GM19463 (cell line): ENCODE measurements around the gene EFNB2.

Experiments used
- ATAC-seq: cut with Tn5 transposase; IDR thresholded peaks from one replicate; pipeline ENCODE4 v1.9.1; 2021; ENCODE audit warnings: mild to moderate bottlenecking, moderate library complexity; ENCODE audit not compliant: unreplicated experiment

The EFNB2 gene

GRCh38 chr13:106551350-106551749, 15.9 kb upstream of the EFNB2 start:
- ATAC-seq = no peak

GRCh38 chr13:106550570-106551135, 15.2 kb upstream of the EFNB2 start:
- ATAC-seq = no peak

- no peak for ATAC-seq
Observed at GRCh38 chr13:106548064-106548696, 12.7 kb upstream of the EFNB2 start.

- no peak for ATAC-seq
Observed at GRCh38 chr13:106541826-106542225, 6.4 kb upstream of the EFNB2 start.

- no peak for ATAC-seq
Observed at GRCh38 chr13:106540613-106541012, 5.2 kb upstream of the EFNB2 start.

- no peak for ATAC-seq
Observed at GRCh38 chr13:106537521-106537920, 2.1 kb upstream of the EFNB2 start.

- ATAC-seq = peak; percentile 24
Observed at GRCh38 chr13:106536244-106537034, 977 bp upstream of the EFNB2 start.

GRCh38 chr13:106534639-106535551, 567 bp downstream of the EFNB2 start:
- ATAC-seq = peak; percentile 18

- ATAC-seq = no peak
Observed at GRCh38 chr13:106533943-106534638, 1.4 kb downstream of the EFNB2 start.

- peak; percentile 10 for ATAC-seq
Observed at GRCh38 chr13:106533101-106533942, 2.1 kb downstream of the EFNB2 start.

GRCh38 chr13:106532111-106532929, 3.1 kb downstream of the EFNB2 start:
- no peak for ATAC-seq

GRCh38 chr13:106530980-106531481, 4.4 kb downstream of the EFNB2 start:
- no peak for ATAC-seq

GRCh38 chr13:106530171-106530851, 5.2 kb downstream of the EFNB2 start:
- no peak for ATAC-seq

GRCh38 chr13:106529415-106530170, 5.9 kb downstream of the EFNB2 start:
- ATAC-seq = no peak

- no peak for ATAC-seq
Observed at GRCh38 chr13:106528718-106529414, 6.6 kb downstream of the EFNB2 start.

- ATAC-seq = no peak
Observed at GRCh38 chr13:106527826-106528225, 7.6 kb downstream of the EFNB2 start.

GRCh38 chr13:106527445-106527801, 8.0 kb downstream of the EFNB2 start:
- ATAC-seq = no peak
